GM12878 (cell line): ENCODE results near the gene MAGIX. TPM values are rescaled to one million over a fixed set of nuclear protein-coding genes. Genes with fewer than 3 reads are reported as not detected.

Experiments used
- ATAC-seq: fragments of 200-7000 bp; cut with Tn5 transposase; 3 replicates; pipeline ENCODE4 v1.9.1; 2020; ENCODE audit warnings: mild to moderate bottlenecking, moderate library complexity
- BruUV-seq: library from RNA; stranded (reverse); fragments of 400-500 nt; replicated peaks from 2 replicates; lab custom pipeline; 2021; lab: Mats Ljungman, UMichigan
- CTCF ChIA-PET: fragments of 300-600 bp; sonication (Branson Sonifier 250); formaldehyde crosslinking; extraction: SDS; loops from one replicate; lab custom pipeline; 2021; ENCODE audit warnings: inconsistent platforms; lab: Yijun Ruan, JAX
- POLR2A ChIA-PET: fragments of 350-600 bp; formaldehyde crosslinking; extraction: SDS; loops from one replicate; lab custom pipeline; 2021; ENCODE audit warnings: inconsistent platforms; lab: Charles Lee
- RAD21 ChIA-PET: fragments of 300-600 bp; sonication (Branson Sonifier 250); formaldehyde crosslinking; loops from one replicate; lab custom pipeline; 2023; ENCODE audit warnings: antibody characterized with exemption; ENCODE audit not compliant: unreplicated experiment; lab: Charles Lee
- SMC1A ChIA-PET: fragments of 300-600 bp; sonication (Branson Sonifier 250); formaldehyde crosslinking; loops from one replicate; lab custom pipeline; 2023; ENCODE audit not compliant: unreplicated experiment, uncharacterized antibody; lab: Charles Lee
- DNase-seq: peaks from one replicate; pipeline ENCODE4 v3.0.0-alpha.2; 2011; ENCODE audit warnings: low read depth, low spot score
- FAIRE-seq: peaks from 3 replicates; lab custom pipeline; 2011; peaks lifted over from hg19 to GRCh38; lab: Jason Lieb, UNC
- H2AFZ ChIP-seq: 2 replicates; pipeline ENCODE4 v1.6.0; 2011; ENCODE audit warnings: low read depth, low read length, control low read depth; ENCODE audit not compliant: control insufficient read depth
- H3K27ac ChIP-seq: 2 replicates; pipeline ENCODE4 v1.5.1; 2011; ENCODE audit warnings: control low read depth; ENCODE audit not compliant: control insufficient read depth, insufficient read depth
- H3K27me3 ChIP-seq, 2 experiments: replicated peaks in 1 of 2; 2 replicates each; pipeline versions ENCODE4 v1.6.0 to v1.6.1; 2011; ENCODE audit warnings: low read length in 1 of 2; ENCODE audit not compliant: control insufficient read depth in 2 of 2, insufficient read depth in 2 of 2
- H3K36me3 ChIP-seq, 2 experiments: 2 replicates each; pipeline ENCODE4 v1.5.1; 2011; ENCODE audit warnings: low read length in 1 of 2; ENCODE audit not compliant: control insufficient read depth in 2 of 2, insufficient read depth in 2 of 2
- H3K4me1 ChIP-seq: 2 replicates; pipeline ENCODE4 v1.6.1; 2011; ENCODE audit warnings: mild to moderate bottlenecking, low read length, moderate library complexity, mixed read lengths; ENCODE audit not compliant: control insufficient read depth, insufficient read depth
- H3K4me2 ChIP-seq: 2 replicates; pipeline ENCODE4 v1.6.0; 2011; ENCODE audit warnings: control low read depth; ENCODE audit not compliant: control insufficient read depth, insufficient read depth
- H3K4me3 ChIP-seq: fragments of 200-600 bp; sonication (generic); 2 replicates; pipeline ENCODE4 v1.5.1; 2016
- H3K79me2 ChIP-seq: 2 replicates; pipeline ENCODE4 v1.6.0; 2011; ENCODE audit warnings: low read length; ENCODE audit not compliant: control insufficient read depth, insufficient read depth
- H3K9ac ChIP-seq: 2 replicates; pipeline ENCODE4 v1.8.0; 2011; ENCODE audit warnings: low read length, control low read depth, mixed read lengths; ENCODE audit not compliant: control insufficient read depth, insufficient read depth
- H3K9me3 ChIP-seq: replicated peaks from 3 replicates; pipeline ENCODE4 v1.5.1; 2011; ENCODE audit warnings: mild to moderate bottlenecking, low read length; ENCODE audit not compliant: control insufficient read depth, insufficient read depth
- H4K20me1 ChIP-seq: 2 replicates; pipeline ENCODE4 v1.6.0; 2011; ENCODE audit not compliant: control insufficient read depth, insufficient read depth
- EZH2 ChIP-seq: IDR thresholded peaks from 2 replicates; pipeline ENCODE4 v1.6.1; 2012; ENCODE audit warnings: low read depth, mild to moderate bottlenecking, control low read depth, inconsistent platforms, low read length, borderline replicate concordance; ENCODE audit not compliant: control insufficient read depth
- FOXM1 ChIP-seq: IDR thresholded peaks from 2 replicates; pipeline ENCODE4 v1.6.1; 2012; ENCODE audit warnings: low read depth, mild to moderate bottlenecking, inconsistent platforms, low read length, moderate library complexity
- IKZF1 ChIP-seq: fragments of 450-650 bp; conservative IDR thresholded peaks from 2 replicates; pipeline ENCODE4 v1.6.1; 2017; ENCODE audit warnings: antibody characterized with exemption, mild to moderate bottlenecking
- IKZF2 ChIP-seq, 2 experiments: fragments of 450-650 bp; IDR thresholded peaks; 2 replicates each; pipeline ENCODE4 v1.6.1; 2017; ENCODE audit warnings: mild to moderate bottlenecking in 2 of 2, moderate library complexity in 2 of 2
- KLF5 ChIP-seq: fragments of 450-650 bp; IDR thresholded peaks from 2 replicates; pipeline ENCODE4 v1.6.1; 2014; ENCODE audit warnings: mild to moderate bottlenecking; ENCODE audit not compliant: partially characterized antibody
- MTA3 ChIP-seq: IDR thresholded peaks from 2 replicates; pipeline ENCODE4 v1.6.1; 2012; ENCODE audit warnings: low read length, inconsistent platforms, borderline replicate concordance
- MYC ChIP-seq: IDR thresholded peaks from 2 replicates; pipeline ENCODE4 v1.6.1; 2011; ENCODE audit warnings: mild to moderate bottlenecking, low read length, moderate library complexity, inconsistent platforms; ENCODE audit not compliant: insufficient read depth, insufficient replicate concordance, insufficient read length, severe bottlenecking
- PRDM15 ChIP-seq: fragments of 450-650 bp; formaldehyde crosslinking; IDR thresholded peaks from 2 replicates; pipeline ENCODE4 v1.4.0; 2020; ENCODE audit warnings: mild to moderate bottlenecking, moderate library complexity
- RFX5 ChIP-seq: IDR thresholded peaks from 2 replicates; pipeline ENCODE4 v1.6.1; 2011; ENCODE audit warnings: low read depth, low read length, improper control_type of control experiment
- SMARCA5 ChIP-seq: fragments of 450-650 bp; IDR thresholded peaks from 2 replicates; pipeline ENCODE4 v1.6.1; 2017; ENCODE audit warnings: mild to moderate bottlenecking
- TCF12 ChIP-seq: IDR thresholded peaks from 2 replicates; pipeline ENCODE4 v1.6.1; 2011; ENCODE audit warnings: low read depth, mild to moderate bottlenecking, low read length
- ZBTB40 ChIP-seq: fragments of 450-650 bp; IDR thresholded peaks from 2 replicates; pipeline ENCODE4 v1.6.1; 2016; ENCODE audit warnings: mild to moderate bottlenecking, moderate library complexity, borderline replicate concordance
- ZNF217 ChIP-seq: fragments of 450-650 bp; IDR thresholded peaks from 2 replicates; pipeline ENCODE4 v1.6.1; 2017; ENCODE audit warnings: antibody characterized with exemption, mild to moderate bottlenecking
- ZSCAN29 ChIP-seq: fragments of 450-650 bp; IDR thresholded peaks from 2 replicates; pipeline ENCODE4 v1.6.1; 2017; ENCODE audit warnings: mild to moderate bottlenecking, moderate library complexity
- ZZZ3 ChIP-seq: IDR thresholded peaks from 2 replicates; pipeline ENCODE4 v1.6.1; 2011; ENCODE audit warnings: low read depth; ENCODE audit not compliant: control insufficient read depth, insufficient read length
- WGBS: methylation state at CpG from one replicate; pipeline ENCODE4 v1.1.6; 2016; ENCODE audit warnings: low lambda C conversion rate; ENCODE audit not compliant: insufficient replicate concordance, insufficient coverage; ENCODE audit errors: missing lambda C conversion rate; 5-methylcytosine and 5-hydroxymethylcytosine counted together
- in situ Hi-C: fragments of 300-500 bp; cut with MboI; formaldehyde crosslinking; loops from 9 replicates; pipeline ENCODE4 v1.14.3; 2018; ENCODE audit warnings: mixed read lengths
- intact Hi-C: fragments of 100-400 bp; cut with micrococcal nuclease; formaldehyde crosslinking; loops from one replicate; pipeline ENCODE4 v1.14.2; 2022; ENCODE audit not compliant: unreplicated experiment
- polyA plus RNA-seq, 11 experiments: library from polyadenylated mRNA; depleted of rRNA in 4 of 11; unstranded in 6 of 11; stranded (reverse) in 5 of 11; fragments of >200 nt; fragmentation: Nextera tagmentation in 4 of 11; fragmentation: Illumina TruSeq in 1 of 11; extraction: Ambion mirVana in 4 of 11; extraction: Trizol in 1 of 11; gene quantifications; 1 replicate in 1 of 11; 2 replicates in 10 of 11; pipeline versions ENCODE4 v1.2.1 to v1.2.3, GENCODE V29; 2011 to 2016; ENCODE audit warnings: inconsistent platforms in 2 of 11, missing spikeins in 2 of 11, low read depth in 1 of 11
- total RNA-seq, 4 experiments: library from RNA; depleted of rRNA in 3 of 4; stranded (reverse); fragments of >200 nt in 3 of 4; fragmentation: Illumina TruSeq in 1 of 4; extraction: Trizol in 1 of 4; gene quantifications; 2 replicates each; pipeline versions ENCODE4 v1.2.1 to v1.2.3, GENCODE V29; 2013 to 2021

Gene MAGIX
- total and polyA plus RNA-seq, 10 of the 15 experiments (the other 5 are each of a cell fraction or from before 2014, with no cell fraction given): 0.03 to 2.5 (median 0.82) TPM

GRCh38 chrX:49198540-49199314 is 36.2 kb downstream of the MAGIX start:
- ChIA-PET SMC1A (no interaction called here), RAD21 (no interaction called here), CTCF (no interaction called here), POLR2A (no interaction called here)
- in situ Hi-C loops (no loop called here), intact Hi-C loops (no loop called here)
- DNase-seq (no peak), ATAC-seq (no peak), FAIRE-seq (no peak)
- Histone ChIP-seq H3K4me2 (no peak overlapping the region), H3K36me3 (no peaks in the 10 kb centered on the region), H3K27me3 (no peaks in the 10 kb centered on the region), H3K79me2 (no peaks in the 10 kb centered on the region), H3K9ac (no peak overlapping the region), H4K20me1 (no peaks in the 10 kb centered on the region), H3K27ac (no peak overlapping the region), H3K4me3 (no peak overlapping the region), H3K4me1 (no peaks in the 10 kb centered on the region), H3K9me3 (no peaks in the 10 kb centered on the region), H2AFZ (no peak overlapping the region)
- 19% methylated on average over 10 of the region's 12 CpGs for WGBS
- TF ChIP-seq ZSCAN29: no peak
- TF ChIP-seq IKZF1: no peak
- TF ChIP-seq ZZZ3: no peak
- no peak for TF ChIP-seq MYC
- no peak for TF ChIP-seq ZBTB40
- no peak for TF ChIP-seq TCF12
- no peak for TF ChIP-seq KLF5
- TF ChIP-seq RFX5: no peak
- TF ChIP-seq SMARCA5: no peak
- no peak for TF ChIP-seq EZH2
- no peak for TF ChIP-seq IKZF2 (IDR thresholded peaks at IDR 0.05)
- no peak for TF ChIP-seq PRDM15 (CRISPR knock-in tag)
- TF ChIP-seq FOXM1: no peak
- no peak for TF ChIP-seq MTA3
- no peak for TF ChIP-seq ZNF217
- BruUV-seq: no TSS peak
